Medulla oblongata (tissue), 1 donor: Measurements from ENCODE around the gene CEP112.
"Not testable (repeated sequence)": the region's sequence is repeated elsewhere in the genome, so short reads cannot be mapped to it uniquely, and the experiment has no call there.

Source experiments
- DNase-seq: peaks from one replicate; pipeline ENCODE4 v3.0.0-alpha.2; 2015; ENCODE audit errors: extremely low spot score

Gene CEP112

DNA sequence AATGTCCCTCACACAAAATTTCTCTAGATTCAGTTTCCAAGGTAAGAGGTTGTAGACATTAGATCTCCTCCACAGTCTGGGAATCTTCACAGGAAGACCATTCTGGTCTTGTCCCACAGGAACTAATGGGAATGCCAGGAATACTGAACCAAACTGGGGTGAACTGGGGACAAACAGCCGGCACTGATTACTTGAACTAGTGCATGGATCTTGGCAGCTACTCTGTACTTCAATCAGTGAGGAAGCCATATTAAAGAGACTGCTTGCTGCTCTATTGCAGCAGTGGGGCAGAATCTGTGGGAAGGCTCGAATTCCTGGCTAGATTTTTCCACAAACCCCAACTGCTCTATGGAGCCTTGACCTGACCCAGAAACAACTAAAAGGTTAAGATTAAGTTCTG, 361.6 kb downstream of the CEP112 start:
- no peak for DNase-seq

DNA sequence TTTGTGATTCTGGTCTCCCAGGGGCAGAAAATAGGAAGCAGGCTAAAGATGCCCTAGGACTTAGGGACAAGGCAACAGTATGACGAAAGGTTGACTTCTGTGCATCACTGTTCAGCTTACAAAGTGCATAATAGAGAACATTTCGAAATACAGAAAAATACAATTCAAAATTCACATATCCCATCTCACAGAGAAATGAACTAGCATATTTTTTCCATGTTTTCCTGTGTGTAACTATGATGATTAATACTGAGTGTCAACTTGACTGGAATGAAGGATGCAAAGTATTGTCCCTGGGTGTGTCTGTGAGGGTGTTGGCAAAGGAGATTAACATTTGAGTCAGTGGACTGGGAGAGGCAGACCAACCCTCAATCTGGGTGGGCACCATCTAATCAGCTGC, 365.4 kb downstream of the CEP112 start:
- not testable (repeated sequence) for DNase-seq

DNA sequence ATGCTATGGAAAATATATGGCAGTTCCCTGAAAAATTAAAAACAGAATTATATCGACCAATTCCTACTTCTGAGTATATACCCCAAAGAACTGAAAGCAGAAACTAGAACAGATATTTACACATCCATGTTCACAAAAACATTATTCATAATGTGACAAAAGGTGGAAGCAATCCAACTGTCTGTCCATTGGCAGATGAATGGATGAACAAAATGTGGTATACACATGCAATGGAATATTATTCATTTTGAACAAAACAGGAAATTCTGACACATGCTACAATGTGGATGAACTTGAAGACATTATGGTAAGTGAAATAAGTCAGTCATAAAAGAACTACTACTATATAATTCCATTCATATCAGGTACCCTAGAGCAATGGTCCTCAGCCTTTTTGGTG, 367.0 kb downstream of the CEP112 start:
- DNase-seq, result no peak

DNA sequence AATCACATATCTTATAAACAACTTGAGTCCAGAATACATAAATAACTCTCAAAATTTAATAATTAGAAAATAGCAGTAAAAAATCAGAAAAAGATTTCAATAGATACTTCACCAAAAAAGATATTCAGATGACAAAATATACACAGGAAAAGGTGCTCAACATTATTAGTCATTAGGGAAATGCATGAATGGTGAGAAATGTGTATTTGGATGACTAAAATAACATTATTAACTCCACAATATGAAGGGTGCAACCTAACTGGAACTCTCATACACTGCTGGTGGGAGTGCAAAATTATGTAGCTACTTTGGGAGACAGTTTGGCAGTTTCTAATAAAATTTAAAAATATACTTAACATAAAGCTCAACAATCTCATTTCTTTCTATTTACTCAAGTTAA, 368.2 kb downstream of the CEP112 start:
- no peak for DNase-seq

DNA sequence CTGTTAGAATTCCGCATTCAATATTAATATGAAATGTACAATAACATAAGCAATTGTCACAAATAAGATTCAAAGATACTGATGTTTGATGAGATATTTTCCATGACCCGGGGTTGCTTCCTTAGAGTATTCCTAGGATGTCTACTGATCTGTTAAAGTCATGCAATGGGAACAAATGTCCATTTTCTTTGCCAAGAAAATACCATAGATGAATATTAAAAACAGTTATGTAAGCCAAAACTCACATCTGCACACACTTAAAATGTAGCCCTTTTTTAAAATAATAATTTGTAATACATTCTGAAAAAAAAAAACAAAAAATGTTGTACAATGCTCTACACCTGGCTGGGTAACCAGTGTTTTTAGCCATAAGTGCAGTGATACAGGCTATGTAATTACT, 371.1 kb downstream of the CEP112 start:
- DNase-seq, result no peak

DNA sequence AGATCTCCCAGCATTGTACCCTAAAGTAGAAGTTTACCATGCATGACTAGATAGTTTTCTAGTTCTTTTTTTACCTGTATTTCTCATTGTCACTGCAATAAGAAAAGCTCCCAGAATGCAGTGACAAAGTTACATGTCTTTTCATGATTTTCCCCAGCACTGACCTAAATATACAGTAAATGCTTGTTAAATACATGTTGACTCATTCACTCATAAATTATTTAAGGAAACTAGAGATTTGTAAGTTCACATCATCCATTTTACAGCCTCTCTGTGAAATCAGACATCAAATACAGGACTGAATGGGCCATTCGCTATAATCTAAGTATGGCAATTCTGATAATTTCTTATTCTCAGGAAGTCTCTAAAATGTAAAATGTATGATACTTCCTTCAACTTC, 371.6 kb downstream of the CEP112 start:
- no peak for DNase-seq

DNA sequence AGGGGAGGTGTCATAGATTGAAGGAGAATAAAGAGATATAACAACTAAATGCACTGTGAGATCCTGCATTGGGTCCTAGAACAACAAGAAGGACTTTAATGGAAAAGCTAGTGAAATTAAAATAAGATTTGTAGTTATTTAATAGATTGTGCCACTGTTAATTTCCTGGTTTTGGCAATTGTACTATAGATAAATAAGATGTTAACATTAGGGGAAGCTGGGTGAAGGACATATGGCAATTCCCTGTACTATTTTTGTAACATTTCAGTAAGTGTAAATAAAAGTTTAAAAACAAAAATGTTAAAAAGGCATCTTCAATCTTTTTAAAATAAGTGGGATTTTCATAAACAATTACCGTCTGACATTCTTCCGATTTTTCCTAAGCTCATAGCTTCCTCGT, 372.1 kb downstream of the CEP112 start:
- DNase-seq, result no peak

DNA sequence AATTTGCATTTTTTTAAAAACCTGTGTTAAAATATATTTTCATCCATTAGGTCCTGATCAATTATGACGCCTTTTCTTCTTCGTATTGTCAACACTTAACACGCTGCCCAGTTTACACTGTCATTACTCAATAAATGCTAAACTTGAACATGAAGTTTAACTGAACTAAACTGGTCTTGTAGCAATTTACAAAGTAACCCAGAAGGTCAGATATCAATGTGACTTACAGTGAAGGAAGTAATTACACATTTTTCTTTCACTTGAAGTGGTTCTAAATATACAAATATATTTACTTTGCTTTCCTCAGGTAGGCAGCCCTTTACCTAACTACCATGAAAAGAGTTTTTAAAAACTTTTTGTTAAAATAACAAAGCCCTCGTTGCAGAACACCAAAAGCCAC, 374.0 kb downstream of the CEP112 start:
- DNase-seq, result no peak

DNA sequence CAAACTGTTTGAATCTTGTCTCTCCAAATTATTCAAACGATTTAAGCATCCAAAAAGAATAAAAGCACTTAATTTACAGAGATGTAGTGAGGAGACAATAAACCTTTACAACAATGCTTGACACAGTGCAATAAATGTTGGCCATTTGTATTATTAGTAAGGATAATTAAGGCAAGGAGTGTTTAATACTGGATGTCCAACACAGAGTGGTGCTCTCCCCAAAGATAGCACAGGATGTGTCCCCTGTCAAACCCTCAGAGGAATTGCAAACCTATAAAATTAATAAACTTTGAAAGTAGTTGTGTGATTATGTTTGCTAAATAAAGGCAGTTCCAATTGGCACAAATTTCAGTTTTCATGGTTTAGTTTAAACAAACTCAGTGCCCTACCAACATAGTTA, 377.5 kb downstream of the CEP112 start:
- DNase-seq, result no peak

DNA sequence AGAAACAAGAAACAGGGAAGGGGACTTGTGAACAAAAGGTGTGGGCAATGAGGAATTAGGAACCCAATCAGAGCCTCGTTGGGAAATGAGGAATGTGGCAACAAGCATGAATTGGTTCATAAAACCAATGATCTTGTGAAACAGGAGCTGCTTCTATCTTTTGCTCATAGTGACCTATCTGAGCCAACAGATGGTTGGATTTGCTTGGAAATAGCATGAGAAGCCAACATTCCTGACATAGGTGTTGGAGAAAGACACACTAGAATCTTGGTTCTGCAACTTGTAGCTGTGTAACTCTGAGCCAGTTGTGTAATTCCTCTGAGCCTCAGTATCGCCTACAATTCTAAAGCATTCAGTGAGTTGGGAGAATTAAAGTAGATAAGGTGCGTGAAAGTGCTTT, 378.6 kb downstream of the CEP112 start:
- DNase-seq, result no peak

DNA sequence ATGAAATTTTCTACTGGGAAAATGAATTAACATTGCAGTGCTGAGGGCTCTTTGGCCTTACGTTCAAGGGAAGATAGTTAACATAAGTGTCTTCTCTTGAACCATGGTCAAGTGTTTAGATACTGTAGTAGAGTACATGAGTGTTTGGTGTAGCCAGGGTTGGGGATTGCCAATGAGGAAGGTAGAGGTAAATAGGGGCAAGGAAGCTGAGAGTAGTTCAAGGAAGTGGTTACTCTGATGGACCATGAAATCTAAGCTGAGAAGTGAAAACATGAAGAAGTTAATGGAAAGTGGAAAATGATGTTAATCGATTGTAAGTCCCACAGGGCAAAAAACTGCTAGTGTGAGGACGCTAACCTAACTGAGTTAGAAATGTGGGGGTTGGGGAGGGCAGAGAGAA, 380.9 kb downstream of the CEP112 start:
- no peak for DNase-seq

DNA sequence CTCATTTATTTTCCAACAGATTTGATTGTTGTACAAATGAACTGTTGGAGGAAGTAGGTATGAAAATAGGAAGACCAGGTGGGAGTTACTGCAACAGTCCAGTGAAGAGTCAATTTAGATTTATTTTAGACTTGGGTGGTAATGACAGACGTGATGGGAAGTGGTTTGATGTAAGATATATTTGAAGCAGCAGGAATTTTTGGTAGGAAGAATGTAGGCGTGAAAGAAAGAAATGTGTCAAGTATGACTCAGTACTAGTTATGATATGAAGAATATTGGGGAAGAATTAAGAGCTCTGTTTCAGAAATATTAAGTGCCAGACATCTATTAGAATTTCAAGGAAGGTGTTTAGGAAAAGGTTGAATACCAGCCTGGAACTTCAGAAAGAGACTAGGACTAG, 382.6 kb downstream of the CEP112 start:
- DNase-seq, result no peak

DNA sequence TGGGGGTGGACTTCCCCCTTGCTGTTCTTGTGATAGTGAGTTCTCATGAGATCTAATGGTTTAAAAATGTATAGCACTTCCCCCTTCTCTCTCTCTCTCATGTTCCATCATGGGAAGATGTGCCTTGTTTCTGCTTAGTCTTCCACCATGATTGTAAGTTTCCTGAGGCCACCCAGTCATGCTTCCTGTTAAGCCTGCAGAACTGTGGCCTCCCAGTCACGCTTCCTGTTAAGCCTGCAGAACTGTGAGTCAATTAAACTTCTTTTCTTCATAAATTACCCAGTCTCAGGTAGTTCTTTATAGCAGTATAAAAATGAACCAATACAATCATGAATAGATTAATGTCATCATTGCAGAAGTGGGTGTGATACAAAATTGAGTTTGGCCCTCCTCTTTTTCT, 383.4 kb downstream of the CEP112 start:
- not testable (repeated sequence) for DNase-seq

DNA sequence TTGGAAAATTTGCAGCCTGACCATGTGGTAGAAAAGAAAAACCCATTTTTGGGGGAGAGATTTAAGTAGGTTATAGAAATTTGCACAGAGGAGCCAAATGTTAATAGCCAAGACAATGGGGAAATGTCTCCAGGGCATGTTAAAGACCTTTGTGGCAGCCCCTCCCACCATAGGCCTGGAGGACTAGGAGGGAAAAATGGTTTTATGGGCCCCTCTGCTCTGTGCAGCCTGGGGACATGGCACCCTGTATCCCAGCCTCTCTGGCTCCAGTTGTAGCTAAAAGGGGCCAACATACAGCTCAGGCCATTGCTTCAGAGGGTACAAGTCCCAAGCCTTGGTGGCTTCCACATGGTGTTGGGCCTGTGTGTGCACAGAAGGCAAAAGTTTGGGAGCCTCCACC, 384.6 kb downstream of the CEP112 start:
- no peak for DNase-seq

DNA sequence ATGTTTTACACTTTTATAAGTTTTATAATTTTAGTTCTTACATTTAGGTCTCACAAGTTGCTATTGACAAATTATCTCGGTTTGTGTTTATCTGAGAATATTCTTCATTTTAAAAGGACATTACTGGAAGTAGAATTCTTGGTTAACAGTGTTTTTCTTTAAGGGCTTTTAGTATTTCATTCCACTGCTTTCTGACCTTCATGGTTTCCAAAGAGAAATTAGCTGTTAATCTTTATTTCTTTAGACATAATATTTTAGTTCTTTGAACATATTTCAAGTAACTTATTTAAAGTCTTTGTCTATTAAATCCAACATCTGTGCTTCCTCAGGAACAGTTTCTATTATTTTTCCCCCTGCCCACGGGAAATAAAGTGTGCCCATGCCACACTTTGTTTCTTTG, 390.4 kb downstream of the CEP112 start:
- no peak for DNase-seq

DNA sequence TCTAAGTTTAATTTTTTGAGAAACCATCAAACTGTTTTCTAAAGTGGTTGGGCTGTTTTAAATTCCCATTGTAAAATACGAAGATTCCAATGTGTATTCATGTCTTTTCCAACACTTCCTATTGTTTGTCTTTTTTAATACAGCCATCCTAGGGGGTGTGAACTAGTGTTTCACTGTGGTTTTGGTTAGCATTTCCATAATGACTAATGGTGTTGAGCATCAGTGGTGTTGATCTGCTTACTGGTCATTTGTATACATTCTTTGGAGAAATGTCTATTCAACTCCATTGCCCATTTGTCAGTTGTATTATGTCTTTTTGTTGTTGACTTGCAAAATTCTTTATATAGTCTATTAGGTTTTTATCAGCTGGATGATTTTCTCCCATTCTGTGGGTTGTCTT, 391.3 kb downstream of the CEP112 start:
- DNase-seq, result no peak

DNA sequence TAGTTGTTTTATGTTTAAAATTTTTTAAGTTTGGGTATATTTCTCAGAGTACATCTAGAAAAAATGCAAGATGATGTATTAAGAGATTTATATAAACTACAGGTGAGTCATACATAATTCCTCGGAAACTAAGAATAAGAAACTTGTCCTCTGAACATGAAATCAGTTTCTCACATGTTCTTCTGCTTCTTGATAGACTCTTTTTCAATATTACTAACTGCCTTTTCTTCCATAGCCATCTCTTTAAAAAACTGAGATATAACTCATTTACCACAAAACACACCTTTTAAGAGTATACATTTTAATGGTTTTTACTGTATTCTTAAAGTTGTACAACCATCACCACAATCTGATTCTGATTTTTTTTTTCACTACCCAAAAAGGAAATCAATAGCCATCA, 392.1 kb downstream of the CEP112 start:
- DNase-seq, result no peak

DNA sequence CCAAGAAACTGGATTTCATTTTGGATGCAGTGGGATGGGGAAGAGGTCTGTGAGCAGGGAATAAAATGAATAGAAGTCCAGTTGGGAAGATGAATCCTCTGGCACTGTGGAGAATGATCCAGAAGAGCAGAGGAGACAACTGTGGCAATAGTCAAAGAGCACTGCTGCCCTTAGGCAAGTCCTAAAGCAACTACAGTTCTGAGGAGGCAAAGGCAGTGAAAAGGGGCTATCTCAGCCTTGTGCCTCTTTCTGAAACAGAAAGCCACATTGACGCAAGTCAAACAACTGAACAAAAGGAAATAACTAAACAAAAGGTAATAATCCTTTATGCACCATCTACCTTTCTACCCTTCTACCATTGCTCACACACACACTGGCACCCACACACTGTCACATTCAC, 392.5 kb downstream of the CEP112 start:
- no peak for DNase-seq

DNA sequence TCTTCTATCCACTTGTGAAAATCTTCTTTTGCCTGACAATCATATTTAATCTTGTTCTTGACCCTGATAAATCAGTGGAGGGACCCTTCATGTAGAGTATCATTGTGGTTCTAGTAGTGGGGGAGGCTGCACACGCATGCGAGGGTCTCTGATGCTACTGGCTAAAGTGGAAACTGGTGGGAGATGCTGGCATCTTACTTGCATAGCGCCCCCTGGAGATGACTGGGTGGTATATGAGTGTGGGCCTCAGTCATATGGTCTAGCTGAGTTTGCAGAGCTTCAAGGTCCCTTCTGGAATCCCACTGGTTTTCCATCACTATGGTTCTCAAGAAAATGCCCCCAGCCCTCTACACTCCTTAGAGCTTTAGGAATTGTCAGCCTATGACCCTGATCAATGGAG, 394.1 kb downstream of the CEP112 start:
- no peak for DNase-seq

DNA sequence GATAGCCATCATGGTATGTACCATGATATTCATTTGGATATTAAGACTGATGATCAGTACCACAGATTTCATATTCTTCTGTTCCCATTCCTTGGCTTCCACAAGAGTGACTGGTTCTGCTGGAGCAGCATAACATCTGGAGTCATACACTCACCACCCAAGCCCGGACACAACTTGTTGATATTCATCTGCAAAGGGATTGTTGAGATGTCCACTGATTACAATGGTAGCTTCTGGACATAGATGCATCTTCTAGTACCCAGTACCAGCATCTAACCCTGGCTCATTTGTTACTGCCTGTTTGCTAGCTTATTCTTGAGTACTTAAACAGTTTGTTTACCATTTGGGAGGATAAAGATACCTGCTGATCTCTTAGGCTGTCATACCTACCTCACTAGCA, 394.8 kb downstream of the CEP112 start:
- DNase-seq, result no peak

DNA sequence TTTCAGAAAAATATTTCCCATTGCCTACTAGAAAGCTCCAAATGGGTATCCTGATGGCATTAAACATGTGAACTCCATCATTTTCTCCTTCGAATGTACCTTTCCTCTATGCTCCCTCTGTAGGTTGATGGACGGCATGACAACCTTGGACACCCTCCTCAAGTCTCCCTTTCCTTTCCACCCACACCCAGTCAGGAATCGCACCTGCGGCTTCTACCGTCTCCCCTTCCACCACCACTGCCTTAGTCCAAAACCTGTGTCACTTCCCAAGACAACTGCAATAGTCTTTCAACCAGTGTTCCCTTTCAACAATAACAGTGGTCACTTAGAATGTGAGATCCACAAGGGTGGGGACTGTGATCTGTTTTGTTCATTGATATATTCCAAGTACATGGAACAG, 397.4 kb downstream of the CEP112 start:
- no peak for DNase-seq

DNA sequence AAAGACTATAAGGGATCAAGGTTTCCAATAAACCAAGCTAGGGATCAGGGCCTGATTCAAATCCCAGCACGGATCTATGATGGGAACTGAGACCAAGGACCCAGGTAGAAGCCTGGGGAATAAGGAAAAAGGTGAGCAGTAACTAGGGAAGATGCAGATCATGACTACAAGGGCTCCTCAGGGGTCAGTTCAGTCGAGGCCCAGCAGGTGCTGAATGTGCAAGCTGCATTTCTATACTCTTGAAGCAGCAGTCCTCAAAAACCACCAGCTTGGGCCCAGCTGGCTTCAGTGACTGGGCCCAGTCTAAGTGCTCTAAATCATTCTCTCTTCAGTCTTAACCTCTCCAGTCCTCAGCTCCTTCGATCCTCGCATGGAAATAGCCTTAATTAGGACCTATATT, 401.7 kb downstream of the CEP112 start:
- no peak for DNase-seq

DNA sequence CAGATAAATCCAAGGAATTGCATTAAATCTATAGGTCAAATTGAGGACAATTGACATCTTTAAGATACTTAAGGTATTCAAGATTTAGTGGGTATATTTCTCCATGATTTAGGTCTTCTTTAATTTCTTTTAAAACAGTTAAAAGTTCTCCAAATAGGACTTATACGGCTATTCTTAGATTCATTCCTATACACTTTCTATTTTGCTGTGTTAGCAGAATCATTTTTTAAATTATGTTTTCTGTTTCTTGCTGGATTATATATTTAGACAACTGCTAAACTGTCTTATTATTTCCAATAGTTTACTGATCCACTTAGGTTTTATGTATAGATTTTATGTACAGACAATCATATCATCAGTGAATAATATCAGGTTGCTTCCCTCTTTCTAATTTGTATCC, 404.4 kb downstream of the CEP112 start:
- no peak for DNase-seq

DNA sequence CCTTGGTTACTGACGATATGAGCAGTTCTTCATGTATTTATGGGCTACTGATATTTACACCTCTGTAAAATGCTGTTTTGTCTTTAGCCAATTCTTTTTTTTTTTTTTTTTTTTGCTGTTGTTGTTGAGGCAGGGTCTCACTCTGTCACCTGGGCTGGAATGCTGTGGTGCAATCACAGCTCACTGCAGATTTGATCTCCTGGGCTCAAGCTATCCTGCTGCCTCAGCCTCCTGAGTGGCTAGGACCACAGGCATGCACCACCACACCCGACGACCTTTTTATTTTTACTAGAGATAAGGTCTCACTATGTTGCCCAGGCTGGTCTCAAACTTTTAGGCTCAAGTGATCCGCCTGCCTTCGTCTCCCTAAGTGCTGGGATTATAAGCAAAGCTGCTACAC, 405.5 kb downstream of the CEP112 start:
- DNase-seq, result no peak

DNA sequence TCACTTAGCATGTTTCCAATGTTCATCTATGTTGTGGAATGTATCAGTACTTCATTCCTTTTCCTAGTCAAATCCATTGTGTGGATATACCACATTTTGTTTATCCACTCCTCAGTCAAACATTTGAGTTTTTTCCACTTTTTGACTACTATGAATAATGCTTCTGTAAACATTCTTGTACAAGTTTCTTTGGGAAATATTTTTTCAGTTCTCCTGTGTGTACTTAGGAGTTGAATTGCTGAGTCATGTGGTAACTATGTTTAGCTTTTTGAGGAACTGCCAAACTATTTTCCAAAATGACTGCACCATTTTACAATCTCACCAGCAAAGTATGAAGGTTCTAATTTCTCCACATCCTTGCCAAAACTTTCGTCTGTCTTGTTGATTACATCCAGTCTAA, 406.8 kb downstream of the CEP112 start:
- DNase-seq, result peak; percentile 16
